Neuron (in vitro differentiated cells): Measurements from ENCODE around the gene TRIM47.

Source experiments
- H2AFZ ChIP-seq: one replicate; pipeline ENCODE4 v1.6.1; 2013; ENCODE audit warnings: low read depth, mild to moderate bottlenecking, inconsistent platforms, low read length, moderate library complexity
- H3K27me3 ChIP-seq: one replicate; pipeline ENCODE4 v1.6.1; 2013; ENCODE audit warnings: low read length; ENCODE audit not compliant: insufficient read depth
- H3K36me3 ChIP-seq: one replicate; pipeline ENCODE4 v1.6.1; 2013; ENCODE audit warnings: low read length; ENCODE audit not compliant: insufficient read depth
- H3K4me1 ChIP-seq: one replicate; pipeline ENCODE4 v1.6.1; 2013; ENCODE audit warnings: low read length; ENCODE audit not compliant: insufficient read depth
- H3K4me3 ChIP-seq: 2 replicates; pipeline ENCODE4 v1.5.1; 2013; ENCODE audit warnings: mild to moderate bottlenecking, low read length, moderate library complexity
- H3K9me3 ChIP-seq: one replicate; pipeline ENCODE4 v1.6.1; 2013; ENCODE audit warnings: low read length

TRIM47 gene

GRCh38 chr17:75828741-75829140, 49.6 kb downstream of the TRIM47 start:
- no peaks in the 10 kb centered on the region for H3K4me1 ChIP-seq
- H3K4me3 ChIP-seq = no peak overlapping the region
- peaks cover 20% of the 10 kb centered on the region for H3K36me3 ChIP-seq
- no peak overlapping the region for H2AFZ ChIP-seq
- H3K27me3 ChIP-seq = no peaks in the 10 kb centered on the region
- no peaks in the 10 kb centered on the region for H3K9me3 ChIP-seq

GRCh38 chr17:75828076-75828400, 50.3 kb downstream of the TRIM47 start:
- Histone ChIP-seq H3K36me3 (peaks cover 27% of the 10 kb centered on the region), H2AFZ (no peak overlapping the region), H3K4me3 (no peak overlapping the region), H3K9me3 (no peaks in the 10 kb centered on the region), H3K4me1 (no peaks in the 10 kb centered on the region), H3K27me3 (no peaks in the 10 kb centered on the region)

GRCh38 chr17:75827308-75828075, 50.9 kb downstream of the TRIM47 start:
- Histone ChIP-seq H3K4me3 (no peak overlapping the region), H3K4me1 (no peaks in the 10 kb centered on the region), H2AFZ (no peak overlapping the region), H3K36me3 (peaks cover 33% of the 10 kb centered on the region), H3K9me3 (no peaks in the 10 kb centered on the region), H3K27me3 (no peaks in the 10 kb centered on the region)

- Histone ChIP-seq H3K4me1 (no peaks in the 10 kb centered on the region), H3K4me3 (no peak overlapping the region)
These were observed 51.6 kb downstream of the TRIM47 start for GRCh38 chr17:75826561-75827307.

GRCh38 chr17:75825748-75826370, 52.5 kb downstream of the TRIM47 start:
- Histone ChIP-seq H3K4me1 (no peaks in the 10 kb centered on the region), H3K9me3 (no peaks in the 10 kb centered on the region), H2AFZ (no peak overlapping the region), H3K27me3 (no peaks in the 10 kb centered on the region), H3K36me3 (peaks cover 48% of the 10 kb centered on the region), H3K4me3 (no peak overlapping the region)

More at GRCh38 chr17:75826561-75827307, 51.6 kb downstream of the TRIM47 start:
- no peaks in the 10 kb centered on the region for H3K9me3 ChIP-seq
- H3K27me3 ChIP-seq = no peaks in the 10 kb centered on the region
- H2AFZ ChIP-seq = no peak overlapping the region
- H3K36me3 ChIP-seq = peaks cover 40% of the 10 kb centered on the region

- no peak overlapping the region for H2AFZ ChIP-seq
- no peaks in the 10 kb centered on the region for H3K4me1 ChIP-seq
- no peaks in the 10 kb centered on the region for H3K9me3 ChIP-seq
- peaks cover 56% of the 10 kb centered on the region for H3K36me3 ChIP-seq
- H3K4me3 ChIP-seq = no peak overlapping the region
- H3K27me3 ChIP-seq = no peaks in the 10 kb centered on the region
These were observed 53.2 kb downstream of the TRIM47 start for GRCh38 chr17:75825149-75825552.

GRCh38 chr17:75824666-75825065, 53.7 kb downstream of the TRIM47 start:
- peaks cover 60% of the 10 kb centered on the region for H3K36me3 ChIP-seq

More at GRCh38 chr17:75824666-75825065, 53.7 kb downstream of the TRIM47 start:
- Histone ChIP-seq H3K4me1 (no peaks in the 10 kb centered on the region), H3K4me3 (no peak overlapping the region), H3K27me3 (no peaks in the 10 kb centered on the region), H2AFZ (no peak overlapping the region), H3K9me3 (no peaks in the 10 kb centered on the region)
